SJCRH30 (cell line): ENCODE results near the gene BAIAP2. TPM values are rescaled to one million over a fixed set of nuclear protein-coding genes. Genes with fewer than 3 reads are reported as not detected.

Experiments used
- DNase-seq, 2 experiments: peaks; one replicate each; pipeline ENCODE4 v3.0.0-alpha.2; 2015 to 2020
- H3K27ac ChIP-seq: fragments of 250-450 bp; sonication (Bioruptor Pico); 2 replicates; pipeline ENCODE4 v1.5.1; 2020; ENCODE audit warnings: mild to moderate bottlenecking, moderate library complexity
- H3K27me3 ChIP-seq: fragments of 250-450 bp; sonication (Bioruptor Pico); 2 replicates; pipeline ENCODE4 v1.5.1; 2020; ENCODE audit warnings: mild to moderate bottlenecking, moderate library complexity
- H3K36me3 ChIP-seq: fragments of 250-450 bp; sonication (Bioruptor Pico); 2 replicates; pipeline ENCODE4 v1.5.1; 2020; ENCODE audit warnings: mild to moderate bottlenecking, moderate library complexity
- H3K4me1 ChIP-seq: fragments of 250-450 bp; sonication (Bioruptor Pico); 2 replicates; pipeline ENCODE4 v1.5.1; 2020; ENCODE audit warnings: mild to moderate bottlenecking, moderate library complexity
- H3K4me3 ChIP-seq: fragments of 250-450 bp; sonication (Bioruptor Pico); 2 replicates; pipeline ENCODE4 v1.5.1; 2020; ENCODE audit warnings: mild to moderate bottlenecking, moderate library complexity
- H3K9me3 ChIP-seq: fragments of 250-450 bp; sonication (Bioruptor Pico); replicated peaks from 2 replicates; pipeline ENCODE4 v1.5.1; 2020; ENCODE audit warnings: mild to moderate bottlenecking, moderate library complexity
- total RNA-seq: library from RNA; depleted of rRNA; stranded (reverse); fragments of >200 nt; shearing (Covaris generic); gene quantifications from 2 replicates; pipeline ENCODE4 v1.2.3, GENCODE V29; 2014

BAIAP2 gene
- total RNA-seq, 1 experiment from 2014 or later = 26.0 TPM

GRCh38 chr17:81035521-81036196, 708 bp downstream of the BAIAP2 start:
- Histone ChIP-seq H3K27me3 (no peaks in the 10 kb centered on the region), H3K4me3 (peak overlapping the region; percentile 84), H3K4me1 (peaks cover 16% of the 10 kb centered on the region), H3K9me3 (no peaks in the 10 kb centered on the region), H3K36me3 (no peaks in the 10 kb centered on the region), H3K27ac (no peak overlapping the region)
- DNase-seq = peak; percentile 53 to 60

GRCh38 chr17:81036197-81036941, 1.4 kb downstream of the BAIAP2 start:
- Histone ChIP-seq H3K4me3 (peak overlapping the region; percentile 84), H3K4me1 (peaks cover 21% of the 10 kb centered on the region), H3K27ac (no peak overlapping the region), H3K9me3 (no peaks in the 10 kb centered on the region), H3K36me3 (no peaks in the 10 kb centered on the region), H3K27me3 (no peaks in the 10 kb centered on the region)
- DNase-seq = no peak

- DNase-seq = no peak
- H3K36me3 ChIP-seq = no peaks in the 10 kb centered on the region
- no peak overlapping the region for H3K4me3 ChIP-seq
- H3K4me1 ChIP-seq = peaks cover 21% of the 10 kb centered on the region
- no peak overlapping the region for H3K27ac ChIP-seq
- H3K9me3 ChIP-seq = no peaks in the 10 kb centered on the region
- H3K27me3 ChIP-seq = no peaks in the 10 kb centered on the region
These were observed 2.3 kb downstream of the BAIAP2 start for GRCh38 chr17:81037026-81037797.

GRCh38 chr17:81037798-81038733, 3.1 kb downstream of the BAIAP2 start:
- H3K4me1 ChIP-seq = peaks cover 21% of the 10 kb centered on the region
- H3K9me3 ChIP-seq = no peaks in the 10 kb centered on the region
- H3K36me3 ChIP-seq = no peaks in the 10 kb centered on the region
- DNase-seq = no peak
- H3K27ac ChIP-seq = no peak overlapping the region
- H3K4me3 ChIP-seq = no peak overlapping the region
- no peaks in the 10 kb centered on the region for H3K27me3 ChIP-seq

- Histone ChIP-seq H3K9me3 (no peaks in the 10 kb centered on the region), H3K27me3 (no peaks in the 10 kb centered on the region), H3K4me3 (no peak overlapping the region), H3K27ac (no peak overlapping the region), H3K4me1 (peaks cover 27% of the 10 kb centered on the region), H3K36me3 (no peaks in the 10 kb centered on the region)
- no peak for DNase-seq
These were observed 4.1 kb downstream of the BAIAP2 start for GRCh38 chr17:81039096-81039495.

GRCh38 chr17:81039854-81040758, 5.2 kb downstream of the BAIAP2 start:
- H3K36me3 ChIP-seq = no peaks in the 10 kb centered on the region
- no peaks in the 10 kb centered on the region for H3K27me3 ChIP-seq
- DNase-seq = peak; percentile 69 to 71
- no peaks in the 10 kb centered on the region for H3K9me3 ChIP-seq
- no peak overlapping the region for H3K4me3 ChIP-seq
- H3K27ac ChIP-seq = no peak overlapping the region
- peaks cover 37% of the 10 kb centered on the region for H3K4me1 ChIP-seq

GRCh38 chr17:81040791-81041337, 5.9 kb downstream of the BAIAP2 start:
- Histone ChIP-seq H3K27me3 (no peaks in the 10 kb centered on the region), H3K27ac (no peak overlapping the region), H3K36me3 (no peaks in the 10 kb centered on the region), H3K4me3 (no peak overlapping the region), H3K9me3 (no peaks in the 10 kb centered on the region), H3K4me1 (peaks cover 44% of the 10 kb centered on the region)
- DNase-seq = peak; percentile 53 to 65

- no peaks in the 10 kb centered on the region for H3K9me3 ChIP-seq
- no peak for DNase-seq
- peaks cover 39% of the 10 kb centered on the region for H3K4me1 ChIP-seq
- H3K27me3 ChIP-seq = no peaks in the 10 kb centered on the region
- no peaks in the 10 kb centered on the region for H3K36me3 ChIP-seq
- H3K4me3 ChIP-seq = no peak overlapping the region
- H3K27ac ChIP-seq = no peak overlapping the region
These were observed 7.7 kb downstream of the BAIAP2 start for GRCh38 chr17:81042606-81043005.

- peaks cover 39% of the 10 kb centered on the region for H3K4me1 ChIP-seq
- no peaks in the 10 kb centered on the region for H3K36me3 ChIP-seq
- DNase-seq = no peak
- no peak overlapping the region for H3K27ac ChIP-seq
- no peaks in the 10 kb centered on the region for H3K27me3 ChIP-seq
- H3K9me3 ChIP-seq = no peaks in the 10 kb centered on the region
- no peak overlapping the region for H3K4me3 ChIP-seq
These were observed 8.4 kb downstream of the BAIAP2 start for GRCh38 chr17:81043319-81043724.

GRCh38 chr17:81043725-81044427, 8.9 kb downstream of the BAIAP2 start:
- Histone ChIP-seq H3K36me3 (no peaks in the 10 kb centered on the region), H3K27me3 (no peaks in the 10 kb centered on the region), H3K4me1 (peaks cover 39% of the 10 kb centered on the region), H3K9me3 (no peaks in the 10 kb centered on the region), H3K27ac (no peak overlapping the region), H3K4me3 (no peak overlapping the region)
- DNase-seq = no peak

GRCh38 chr17:81044428-81044763, 9.4 kb downstream of the BAIAP2 start:
- peak overlapping the region; percentile 19 for H3K4me3 ChIP-seq
- no peaks in the 10 kb centered on the region for H3K27me3 ChIP-seq
- H3K4me1 ChIP-seq = peaks cover 39% of the 10 kb centered on the region
- no peak for DNase-seq
- H3K9me3 ChIP-seq = no peaks in the 10 kb centered on the region
- H3K36me3 ChIP-seq = no peaks in the 10 kb centered on the region
- H3K27ac ChIP-seq = no peak overlapping the region

- no peaks in the 10 kb centered on the region for H3K27me3 ChIP-seq
- no peaks in the 10 kb centered on the region for H3K9me3 ChIP-seq
- no peak overlapping the region for H3K27ac ChIP-seq
- H3K36me3 ChIP-seq = no peaks in the 10 kb centered on the region
- H3K4me3 ChIP-seq = peak overlapping the region; percentile 19
- H3K4me1 ChIP-seq = peaks cover 35% of the 10 kb centered on the region
- peak; percentile 94 to 98 for DNase-seq
These were observed 10.0 kb downstream of the BAIAP2 start for GRCh38 chr17:81044764-81045589.
